ENCODE results near the gene YTHDF1. TPM values are rescaled to one million over a fixed set of nuclear protein-coding genes. Genes with fewer than 3 reads are reported as not detected.

YTHDF1 gene
- total RNA-seq, 1 experiment from 2014 or later = 93.4 TPM

GRCh38 chr20:63198606-63199005, 17.3 kb downstream of the YTHDF1 start:
- BruUV-seq (replicated peaks) = no TSS peak
- Mint-ChIP-seq H3K9me3 (ENCODE audit: low read depth, unreplicated experiment) (no peaks in the 10 kb centered on the region), H3K36me3 (ENCODE audit: insufficient read depth, unreplicated experiment) (peaks cover 80% of the 10 kb centered on the region), H3K27ac (ENCODE audit: unreplicated experiment) (no peak overlapping the region), H3K4me3 (ENCODE audit: low read depth, unreplicated experiment) (no peak overlapping the region), H3K4me1 (ENCODE audit: low read depth, unreplicated experiment) (peaks cover 26% of the 10 kb centered on the region), H3K27me3 (ENCODE audit: unreplicated experiment) (no peaks in the 10 kb centered on the region)
- intact Hi-C loops (cut with micrococcal nuclease; ENCODE audit: unreplicated experiment) = no loop called here
- TF ChIP-seq, protein P1, sequence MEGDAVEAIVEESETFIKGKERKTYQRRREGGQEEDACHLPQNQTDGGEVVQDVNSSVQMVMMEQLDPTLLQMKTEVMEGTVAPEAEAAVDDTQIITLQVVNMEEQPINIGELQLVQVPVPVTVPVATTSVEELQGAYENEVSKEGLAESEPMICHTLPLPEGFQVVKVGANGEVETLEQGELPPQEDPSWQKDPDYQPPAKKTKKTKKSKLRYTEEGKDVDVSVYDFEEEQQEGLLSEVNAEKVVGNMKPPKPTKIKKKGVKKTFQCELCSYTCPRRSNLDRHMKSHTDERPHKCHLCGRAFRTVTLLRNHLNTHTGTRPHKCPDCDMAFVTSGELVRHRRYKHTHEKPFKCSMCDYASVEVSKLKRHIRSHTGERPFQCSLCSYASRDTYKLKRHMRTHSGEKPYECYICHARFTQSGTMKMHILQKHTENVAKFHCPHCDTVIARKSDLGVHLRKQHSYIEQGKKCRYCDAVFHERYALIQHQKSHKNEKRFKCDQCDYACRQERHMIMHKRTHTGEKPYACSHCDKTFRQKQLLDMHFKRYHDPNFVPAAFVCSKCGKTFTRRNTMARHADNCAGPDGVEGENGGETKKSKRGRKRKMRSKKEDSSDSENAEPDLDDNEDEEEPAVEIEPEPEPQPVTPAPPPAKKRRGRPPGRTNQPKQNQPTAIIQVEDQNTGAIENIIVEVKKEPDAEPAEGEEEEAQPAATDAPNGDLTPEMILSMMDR (IDR thresholded peaks at IDR 0.05; ENCODE audit: unreplicated experiment) = no peak
- CTCF ChIA-PET = interaction anchor here (0.6 to 1.2 kb wide), 4 partner anchors 14 to 211 kb away, joined by 3 to 5 read pairs (median 4); no protein-coding TSS in a partner anchor
- DNase-seq = no peak

- Mint-ChIP-seq H3K9me3 (ENCODE audit: low read depth, unreplicated experiment) (no peaks in the 10 kb centered on the region), H3K27ac (ENCODE audit: unreplicated experiment) (no peak overlapping the region), H3K36me3 (ENCODE audit: insufficient read depth, unreplicated experiment) (peaks cover 66% of the 10 kb centered on the region), H3K27me3 (ENCODE audit: unreplicated experiment) (no peaks in the 10 kb centered on the region), H3K4me1 (ENCODE audit: low read depth, unreplicated experiment) (peaks cover 26% of the 10 kb centered on the region), H3K4me3 (ENCODE audit: low read depth, unreplicated experiment) (no peak overlapping the region)
- DNase-seq = no peak
- intact Hi-C loops (cut with micrococcal nuclease; ENCODE audit: unreplicated experiment) = no loop called here
- no TSS peak for BruUV-seq (replicated peaks)
- TF ChIP-seq, protein P1 (IDR thresholded peaks at IDR 0.05; ENCODE audit: unreplicated experiment) = no peak
- CTCF ChIA-PET = no interaction called here
These were observed 19.0 kb downstream of the YTHDF1 start for GRCh38 chr20:63196768-63197470.

DNA sequence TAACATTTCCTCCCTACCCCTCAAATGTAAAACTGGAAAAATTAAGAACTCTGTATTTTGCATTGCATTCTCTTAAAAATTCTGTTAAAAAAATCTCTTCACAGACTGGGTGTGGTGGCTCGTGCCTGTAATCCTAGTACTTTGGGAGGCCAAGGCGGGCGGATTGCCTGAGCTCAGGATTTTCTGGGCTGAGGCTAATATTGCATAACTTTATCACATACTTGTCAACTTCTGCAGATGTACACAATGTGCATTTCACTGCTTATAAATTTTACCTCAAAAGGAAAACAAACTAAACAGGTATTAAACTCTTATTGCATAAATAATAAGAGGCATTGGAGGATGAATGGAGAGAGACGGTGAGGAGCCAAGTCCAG, 21.1 kb downstream of the YTHDF1 start:
- Mint-ChIP-seq H3K36me3 (ENCODE audit: insufficient read depth, unreplicated experiment) (peaks cover 57% of the 10 kb centered on the region), H3K4me1 (ENCODE audit: low read depth, unreplicated experiment) (peaks cover 37% of the 10 kb centered on the region), H3K4me3 (ENCODE audit: low read depth, unreplicated experiment) (no peak overlapping the region), H3K27ac (ENCODE audit: unreplicated experiment) (peak overlapping the region; percentile 48), H3K27me3 (ENCODE audit: unreplicated experiment) (peaks cover 2% of the 10 kb centered on the region), H3K9me3 (ENCODE audit: low read depth, unreplicated experiment) (no peaks in the 10 kb centered on the region)
- no peak for DNase-seq
- TF ChIP-seq, protein P1 (IDR thresholded peaks at IDR 0.05; ENCODE audit: unreplicated experiment) = no peak
- BruUV-seq (replicated peaks) = no TSS peak
- intact Hi-C loops (cut with micrococcal nuclease; ENCODE audit: unreplicated experiment) = no loop called here
- CTCF ChIA-PET = interaction anchor here (0.8 kb wide), 1 partner anchor 37 kb away, joined by 3 read pairs; no protein-coding TSS in a partner anchor

- H3K4me3 Mint-ChIP-seq (ENCODE audit: low read depth, unreplicated experiment) = no peak overlapping the region
- DNase-seq = no peak
- BruUV-seq (replicated peaks) = no TSS peak
- H3K27me3 Mint-ChIP-seq (ENCODE audit: unreplicated experiment) = peaks cover 8% of the 10 kb centered on the region
- TF ChIP-seq, protein P1 (IDR thresholded peaks at IDR 0.05; ENCODE audit: unreplicated experiment) = no peak
- H3K4me1 Mint-ChIP-seq (ENCODE audit: low read depth, unreplicated experiment) = peaks cover 37% of the 10 kb centered on the region
- CTCF ChIA-PET = no interaction called here
- intact Hi-C loops (cut with micrococcal nuclease; ENCODE audit: unreplicated experiment) = no loop called here
- peaks cover 55% of the 10 kb centered on the region for H3K36me3 Mint-ChIP-seq (ENCODE audit: insufficient read depth, unreplicated experiment)
- no peaks in the 10 kb centered on the region for H3K9me3 Mint-ChIP-seq (ENCODE audit: low read depth, unreplicated experiment)
- peak overlapping the region; percentile 48 for H3K27ac Mint-ChIP-seq (ENCODE audit: unreplicated experiment)
These were observed 21.7 kb downstream of the YTHDF1 start for GRCh38 chr20:63194007-63194796.
